Gastrocnemius medialis (tissue), 4 donors: ENCODE results near the gene PLPP4.

Experiments used
- POLR2A ChIP-seq, 2 donors: fragments of 450-650 bp; IDR thresholded peaks; one replicate each; pipeline ENCODE4 v1.6.1; 2017; ENCODE audit warnings: antibody characterized with exemption in 2 of 2, mild to moderate bottlenecking in 2 of 2, moderate library complexity in 2 of 2
- TF ChIP-seq, protein P1 (sequence below), 5 experiments: fragments of 450-650 bp in 3 of 5; fragments of 200-600 bp in 2 of 5; sonication (generic) in 2 of 5; IDR thresholded peaks in 4 of 5; conservative IDR thresholded peaks in 1 of 5; 1 replicate in 4 of 5; 2 replicates in 1 of 5; pipeline ENCODE4 v1.5.1; 2016 to 2019; ENCODE audit warnings: antibody characterized with exemption in 5 of 5, mild to moderate bottlenecking in 3 of 5, moderate library complexity in 3 of 5

DNA sequence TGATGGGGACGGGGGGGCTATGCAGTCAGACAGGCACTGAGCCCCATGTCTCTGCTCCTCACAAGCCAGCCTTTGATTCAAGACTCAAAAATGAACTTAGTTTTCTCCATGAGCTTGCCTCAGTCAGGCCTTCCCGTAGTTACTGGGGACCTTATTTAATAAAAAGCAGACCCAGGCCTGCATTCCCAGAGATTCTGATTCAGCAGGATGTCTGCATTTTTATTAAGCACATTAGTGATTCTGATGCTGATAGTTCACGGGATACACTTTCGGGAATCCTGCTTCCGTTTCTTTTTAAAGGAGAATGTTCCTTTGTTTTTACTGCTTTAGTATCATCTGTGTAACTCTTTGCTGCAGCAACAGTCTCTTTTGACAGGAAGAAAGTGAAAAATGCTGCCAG, 28.3 kb upstream of the PLPP4 start:
- TF ChIP-seq, protein P1, sequence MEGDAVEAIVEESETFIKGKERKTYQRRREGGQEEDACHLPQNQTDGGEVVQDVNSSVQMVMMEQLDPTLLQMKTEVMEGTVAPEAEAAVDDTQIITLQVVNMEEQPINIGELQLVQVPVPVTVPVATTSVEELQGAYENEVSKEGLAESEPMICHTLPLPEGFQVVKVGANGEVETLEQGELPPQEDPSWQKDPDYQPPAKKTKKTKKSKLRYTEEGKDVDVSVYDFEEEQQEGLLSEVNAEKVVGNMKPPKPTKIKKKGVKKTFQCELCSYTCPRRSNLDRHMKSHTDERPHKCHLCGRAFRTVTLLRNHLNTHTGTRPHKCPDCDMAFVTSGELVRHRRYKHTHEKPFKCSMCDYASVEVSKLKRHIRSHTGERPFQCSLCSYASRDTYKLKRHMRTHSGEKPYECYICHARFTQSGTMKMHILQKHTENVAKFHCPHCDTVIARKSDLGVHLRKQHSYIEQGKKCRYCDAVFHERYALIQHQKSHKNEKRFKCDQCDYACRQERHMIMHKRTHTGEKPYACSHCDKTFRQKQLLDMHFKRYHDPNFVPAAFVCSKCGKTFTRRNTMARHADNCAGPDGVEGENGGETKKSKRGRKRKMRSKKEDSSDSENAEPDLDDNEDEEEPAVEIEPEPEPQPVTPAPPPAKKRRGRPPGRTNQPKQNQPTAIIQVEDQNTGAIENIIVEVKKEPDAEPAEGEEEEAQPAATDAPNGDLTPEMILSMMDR (IDR thresholded peaks at IDR 0.05 in 4 of 5, conservative IDR thresholded peaks at IDR 0.05 in 1 of 5): no peak
- TF ChIP-seq POLR2A (IDR thresholded peaks at IDR 0.05): no peak
